ENCODE results near the gene PGK1. TPM values are rescaled to one million over a fixed set of nuclear protein-coding genes. Genes with fewer than 3 reads are reported as not detected.

Gene PGK1
- total and polyA plus RNA-seq, 9 of the 15 experiments (the other 6 are each of a cell fraction or from before 2014, with no cell fraction given): 199 to 1,378 (median 378) TPM

DNA sequence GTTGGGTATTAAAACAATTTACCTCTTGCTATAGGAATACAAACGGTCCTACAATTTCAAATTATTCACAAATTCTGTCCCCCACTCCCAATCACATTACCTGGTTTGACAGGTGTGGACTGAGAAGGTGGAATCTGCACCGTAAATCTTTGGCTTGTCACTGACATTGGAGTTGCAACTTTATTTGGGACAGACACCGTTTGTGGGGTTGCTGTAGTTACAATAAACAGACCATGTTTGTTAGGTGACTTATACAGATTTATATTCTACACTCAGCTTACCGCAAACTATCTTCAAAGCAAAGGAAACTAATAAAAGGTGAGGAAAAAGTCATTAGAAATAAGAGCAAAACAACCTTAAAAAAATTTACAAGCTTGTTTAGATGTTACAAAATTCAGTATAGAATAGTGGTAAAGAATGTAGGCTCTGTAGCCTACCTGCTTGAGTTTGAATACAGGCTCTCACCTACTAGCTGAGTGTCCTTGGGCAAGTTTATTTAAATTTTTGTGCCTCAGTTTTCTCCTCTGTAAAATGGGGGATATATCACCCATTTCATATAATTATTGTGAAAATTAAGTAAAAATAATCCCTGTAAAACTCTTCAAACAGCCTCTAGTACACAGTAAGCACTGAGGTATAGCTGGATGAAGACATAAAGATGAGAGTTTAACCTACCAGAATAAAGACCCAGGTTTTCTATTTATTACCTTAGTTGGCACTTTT is 29.4 kb downstream of the PGK1 start:
- ChIA-PET POLR2A (interaction anchor here (0.7 to 1.6 kb wide), 3 partner anchors 15 to 29 kb away, joined by 3 read pairs; partner anchors contain the start of gene PGK1), CTCF (ENCODE audit: low intra/inter-chr PET ratio) (no interaction called here)
- in situ Hi-C loops (cut with MboI) (no loop called here), intact Hi-C loops (cut with micrococcal nuclease) (no loop called here)
- no peak for DNase-seq (ENCODE audit: extremely low read depth in 1 of 4, low spot score in 3 of 4)
- H3K79me2 ChIP-seq (ENCODE audit: control insufficient read depth, insufficient read depth, low read length): no peaks in the 10 kb centered on the region
- no peak for ATAC-seq
- FAIRE-seq: no peak
- H3K27ac ChIP-seq (ENCODE audit: extremely low read depth, low read depth, low read length): no peak overlapping the region
- peaks cover 37% of the 10 kb centered on the region; the same call in 2 of the 3 replicates for H3K36me3 ChIP-seq (ENCODE audit: control insufficient read depth, insufficient read depth, low read length)
- H2AFZ ChIP-seq (ENCODE audit: low read depth, low read length): no peak overlapping the region
- BruUV-seq (replicated peaks): no TSS peak
- 65% methylated on average over 4 of the region's 4 CpGs for WGBS (ENCODE audit: insufficient coverage, low coverage, missing lambda C conversion rate)
- H3K9me1 ChIP-seq (ENCODE audit: control insufficient read depth, insufficient read depth, low read length): no peaks in the 10 kb centered on the region
- peaks cover 0 to under 1% of the 10 kb centered on the region in 2 experiments; a peak in 1 of 5 replicates for H3K4me1 ChIP-seq (replicated peaks in 1 of 2; ENCODE audit: control insufficient read depth in 2 of 2, insufficient read depth in 2 of 2, low read length in 2 of 2)
- no peak overlapping the region for H3K9ac ChIP-seq (ENCODE audit: insufficient read depth in 1 of 2, low read depth in 2 of 2, low read length in 2 of 2)
- H4K20me1 ChIP-seq (replicated peaks; ENCODE audit: control insufficient read depth, insufficient read depth, low read length): no peaks in the 10 kb centered on the region; the same call in 1 of the 2 replicates
- no peaks in the 10 kb centered on the region for H3K27me3 ChIP-seq (ENCODE audit: control insufficient read depth in 2 of 2, insufficient read depth in 2 of 2, low read length in 2 of 2)
- H3K9me3 ChIP-seq (replicated peaks; ENCODE audit: control insufficient read depth, insufficient read depth, low read depth, low read length): no peaks in the 10 kb centered on the region
- no peak overlapping the region for H3K4me3 ChIP-seq
- TF ChIP-seq CBX1 (IDR thresholded peaks at IDR 0.05; ENCODE audit: low read depth): no peak
- TF ChIP-seq KDM4B (IDR thresholded peaks at IDR 0.05; ENCODE audit: borderline replicate concordance in 2 of 2, low read depth in 1 of 2): no peak
- no peak for TF ChIP-seq ZNF133 (CRISPR knock-in tag; IDR thresholded peaks at IDR 0.05)
- no peak for TF ChIP-seq ZNF140 (CRISPR knock-in tag; IDR thresholded peaks at IDR 0.05)
- no peak for TF ChIP-seq ZFX (CRISPR knock-in tag; IDR thresholded peaks at IDR 0.05)
- TF ChIP-seq RBM25 (IDR thresholded peaks at IDR 0.05; ENCODE audit: low read depth, low read length, severe bottlenecking): peak; percentile 67
- TF ChIP-seq, protein P1, sequence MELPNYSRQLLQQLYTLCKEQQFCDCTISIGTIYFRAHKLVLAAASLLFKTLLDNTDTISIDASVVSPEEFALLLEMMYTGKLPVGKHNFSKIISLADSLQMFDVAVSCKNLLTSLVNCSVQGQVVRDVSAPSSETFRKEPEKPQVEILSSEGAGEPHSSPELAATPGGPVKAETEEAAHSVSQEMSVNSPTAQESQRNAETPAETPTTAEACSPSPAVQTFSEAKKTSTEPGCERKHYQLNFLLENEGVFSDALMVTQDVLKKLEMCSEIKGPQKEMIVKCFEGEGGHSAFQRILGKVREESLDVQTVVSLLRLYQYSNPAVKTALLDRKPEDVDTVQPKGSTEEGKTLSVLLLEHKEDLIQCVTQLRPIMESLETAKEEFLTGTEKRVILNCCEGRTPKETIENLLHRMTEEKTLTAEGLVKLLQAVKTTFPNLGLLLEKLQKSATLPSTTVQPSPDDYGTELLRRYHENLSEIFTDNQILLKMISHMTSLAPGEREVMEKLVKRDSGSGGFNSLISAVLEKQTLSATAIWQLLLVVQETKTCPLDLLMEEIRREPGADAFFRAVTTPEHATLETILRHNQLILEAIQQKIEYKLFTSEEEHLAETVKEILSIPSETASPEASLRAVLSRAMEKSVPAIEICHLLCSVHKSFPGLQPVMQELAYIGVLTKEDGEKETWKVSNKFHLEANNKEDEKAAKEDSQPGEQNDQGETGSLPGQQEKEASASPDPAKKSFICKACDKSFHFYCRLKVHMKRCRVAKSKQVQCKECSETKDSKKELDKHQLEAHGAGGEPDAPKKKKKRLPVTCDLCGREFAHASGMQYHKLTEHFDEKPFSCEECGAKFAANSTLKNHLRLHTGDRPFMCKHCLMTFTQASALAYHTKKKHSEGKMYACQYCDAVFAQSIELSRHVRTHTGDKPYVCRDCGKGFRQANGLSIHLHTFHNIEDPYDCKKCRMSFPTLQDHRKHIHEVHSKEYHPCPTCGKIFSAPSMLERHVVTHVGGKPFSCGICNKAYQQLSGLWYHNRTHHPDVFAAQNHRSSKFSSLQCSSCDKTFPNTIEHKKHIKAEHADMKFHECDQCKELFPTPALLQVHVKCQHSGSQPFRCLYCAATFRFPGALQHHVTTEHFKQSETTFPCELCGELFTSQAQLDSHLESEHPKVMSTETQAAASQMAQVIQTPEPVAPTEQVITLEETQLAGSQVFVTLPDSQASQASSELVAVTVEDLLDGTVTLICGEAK (IDR thresholded peaks at IDR 0.05): peak; percentile 51; the same call in 1 of the 2 replicates
- TF ChIP-seq, protein P1 (CRISPR knock-in tag; IDR thresholded peaks at IDR 0.05): no peak; the same call in 1 of the 2 replicates
- no peak overlapping the region for H3K4me2 ChIP-seq (ENCODE audit: insufficient read depth, low read length)

All from K562 (cell line).